HL-60 (cell line): ENCODE results near the gene SRBD1.

Experiments used
- CTCF ChIP-seq: IDR thresholded peaks from one replicate; pipeline ENCODE4 v1.5.1; 2011; ENCODE audit warnings: low read length, control low read depth, inconsistent platforms; ENCODE audit not compliant: insufficient read depth
- GABPA ChIP-seq: IDR thresholded peaks from 2 replicates; pipeline ENCODE4 v1.6.1; 2012; ENCODE audit warnings: low read depth
- REST ChIP-seq: IDR thresholded peaks from 2 replicates; pipeline ENCODE4 v1.6.1; 2012; ENCODE audit warnings: low read depth; ENCODE audit not compliant: insufficient replicate concordance

- TF ChIP-seq CTCF = no peak
- TF ChIP-seq GABPA = no peak
- TF ChIP-seq REST = no peak
These were observed 33.6 kb downstream of the SRBD1 start for GRCh38 chr2:45577441-45577840.
